WTC11 (cell line): ENCODE results near the gene TUBGCP2. TPM values are rescaled to one million over a fixed set of nuclear protein-coding genes. Genes with fewer than 3 reads are reported as not detected.

Source experiments
- ATAC-seq: fragments of 200-7000 bp; cut with Tn5 transposase; 2 replicates; pipeline ENCODE4 v1.10.0; 2021; ENCODE audit warnings: mild to moderate bottlenecking, moderate library complexity
- CTCF ChIA-PET: fragments of 300-600 bp; sonication (Branson Sonifier 250); formaldehyde crosslinking; loops from one replicate; lab custom pipeline; 2021; ENCODE audit warnings: antibody characterized with exemption; lab: Charles Lee
- POLR2A ChIA-PET: fragments of 350-600 bp; sonication (Branson Sonifier 250); formaldehyde crosslinking; loops from one replicate; lab custom pipeline; 2021; ENCODE audit warnings: antibody characterized with exemption; lab: Charles Lee
- DNase-seq: peaks from one replicate; pipeline ENCODE4 v3.0.0; 2021; ENCODE audit warnings: low spot score
- H3K27ac Mint-ChIP-seq: 2 replicates; pipeline ENCODE4 v1.8.0; 2021; ENCODE audit warnings: mixed read lengths
- H3K27me3 Mint-ChIP-seq: 2 replicates; pipeline ENCODE4 v1.8.0; 2021; ENCODE audit warnings: low read depth, mild to moderate bottlenecking, moderate library complexity, mixed read lengths
- H3K36me3 Mint-ChIP-seq: 2 replicates; pipeline ENCODE4 v1.8.0; 2021; ENCODE audit warnings: mixed read lengths
- H3K4me1 Mint-ChIP-seq: 2 replicates; pipeline ENCODE4 v1.8.0; 2022; ENCODE audit warnings: mixed read lengths
- H3K4me3 Mint-ChIP-seq: 2 replicates; pipeline ENCODE4 v1.8.0; 2021; ENCODE audit warnings: mild to moderate bottlenecking, moderate library complexity, mixed read lengths
- H3K9me3 Mint-ChIP-seq: 2 replicates; pipeline ENCODE4 v1.8.0; 2021; ENCODE audit warnings: mixed read lengths
- CREB1 ChIP-seq: sonication (generic); formaldehyde crosslinking; IDR thresholded peaks from 2 replicates; pipeline ENCODE4 v1.8.0; 2023; ENCODE audit warnings: mild to moderate bottlenecking, missing genetic modification reagents
- CTCF ChIP-seq: fragments of 200-600 bp; IDR thresholded peaks from 2 replicates; pipeline ENCODE4 v1.8.0; 2022; ENCODE audit warnings: antibody characterized with exemption
- FOXK1 ChIP-seq: sonication (generic); formaldehyde crosslinking; IDR thresholded peaks from 2 replicates; pipeline ENCODE4 v1.8.0; 2022; ENCODE audit warnings: mild to moderate bottlenecking, moderate library complexity, missing genetic modification reagents
- FOXP1 ChIP-seq: sonication (generic); formaldehyde crosslinking; IDR thresholded peaks from 2 replicates; pipeline ENCODE4 v1.8.0; 2022; ENCODE audit warnings: missing genetic modification reagents, mild to moderate bottlenecking, moderate library complexity, borderline replicate concordance
- GABPB1 ChIP-seq: sonication (generic); formaldehyde crosslinking; IDR thresholded peaks from 2 replicates; pipeline ENCODE4 v1.8.1; 2023; ENCODE audit warnings: mild to moderate bottlenecking, missing genetic modification reagents
- GRHL2 ChIP-seq: fragments of 250-450 bp; sonication (Bioruptor Pico); IDR thresholded peaks from 2 replicates; pipeline ENCODE4 v1.8.0; 2022; ENCODE audit warnings: mild to moderate bottlenecking, moderate library complexity; ENCODE audit not compliant: insufficient replicate concordance, severe bottlenecking
- HMGA2 ChIP-seq: fragments of 250-450 bp; sonication (Bioruptor Pico); IDR thresholded peaks from 2 replicates; pipeline ENCODE4 v1.4.0; 2021; ENCODE audit warnings: mild to moderate bottlenecking, moderate library complexity
- HMGXB4 ChIP-seq: sonication (generic); formaldehyde crosslinking; IDR thresholded peaks from 2 replicates; pipeline ENCODE4 v1.8.1; 2023; ENCODE audit warnings: mild to moderate bottlenecking, moderate library complexity, missing genetic modification reagents
- IRF1 ChIP-seq: sonication (generic); formaldehyde crosslinking; IDR thresholded peaks from 2 replicates; pipeline ENCODE4 v1.8.0; 2023; ENCODE audit warnings: missing genetic modification reagents
- NR2C2 ChIP-seq: sonication (generic); formaldehyde crosslinking; IDR thresholded peaks from 2 replicates; pipeline ENCODE4 v1.8.0; 2022; ENCODE audit warnings: mild to moderate bottlenecking, missing genetic modification reagents
- NR3C1 ChIP-seq: sonication (generic); formaldehyde crosslinking; conservative IDR thresholded peaks from 2 replicates; pipeline ENCODE4 v1.8.1; 2023; ENCODE audit warnings: low read depth, mild to moderate bottlenecking, missing genetic modification reagents
- ZMAT4 ChIP-seq: fragments of 250-450 bp; sonication (Bioruptor Pico); IDR thresholded peaks from 2 replicates; pipeline ENCODE4 v1.9.0; 2021; ENCODE audit warnings: mild to moderate bottlenecking
- total RNA-seq: library from RNA; stranded (reverse); gene quantifications from 3 replicates; pipeline ENCODE4 v1.2.3, GENCODE V29; 2021
- TF ChIP-seq, protein P1 (sequence below): sonication (generic); formaldehyde crosslinking; conservative IDR thresholded peaks from 2 replicates; pipeline ENCODE4 v1.8.1; 2023; ENCODE audit warnings: mild to moderate bottlenecking, low read depth, missing genetic modification reagents, moderate library complexity
- TF ChIP-seq, protein P2 (sequence below): sonication (generic); formaldehyde crosslinking; IDR thresholded peaks from 2 replicates; pipeline ENCODE4 v1.8.0; 2022; ENCODE audit warnings: missing genetic modification reagents

Gene TUBGCP2
- total RNA-seq, 1 experiment from 2014 or later: 62.5 TPM

GRCh38 chr10:133263674-133264073, 45.0 kb downstream of the TUBGCP2 start (continued):
- TF ChIP-seq IRF1: no peak
- no peak for TF ChIP-seq CTCF
- TF ChIP-seq, protein P1, sequence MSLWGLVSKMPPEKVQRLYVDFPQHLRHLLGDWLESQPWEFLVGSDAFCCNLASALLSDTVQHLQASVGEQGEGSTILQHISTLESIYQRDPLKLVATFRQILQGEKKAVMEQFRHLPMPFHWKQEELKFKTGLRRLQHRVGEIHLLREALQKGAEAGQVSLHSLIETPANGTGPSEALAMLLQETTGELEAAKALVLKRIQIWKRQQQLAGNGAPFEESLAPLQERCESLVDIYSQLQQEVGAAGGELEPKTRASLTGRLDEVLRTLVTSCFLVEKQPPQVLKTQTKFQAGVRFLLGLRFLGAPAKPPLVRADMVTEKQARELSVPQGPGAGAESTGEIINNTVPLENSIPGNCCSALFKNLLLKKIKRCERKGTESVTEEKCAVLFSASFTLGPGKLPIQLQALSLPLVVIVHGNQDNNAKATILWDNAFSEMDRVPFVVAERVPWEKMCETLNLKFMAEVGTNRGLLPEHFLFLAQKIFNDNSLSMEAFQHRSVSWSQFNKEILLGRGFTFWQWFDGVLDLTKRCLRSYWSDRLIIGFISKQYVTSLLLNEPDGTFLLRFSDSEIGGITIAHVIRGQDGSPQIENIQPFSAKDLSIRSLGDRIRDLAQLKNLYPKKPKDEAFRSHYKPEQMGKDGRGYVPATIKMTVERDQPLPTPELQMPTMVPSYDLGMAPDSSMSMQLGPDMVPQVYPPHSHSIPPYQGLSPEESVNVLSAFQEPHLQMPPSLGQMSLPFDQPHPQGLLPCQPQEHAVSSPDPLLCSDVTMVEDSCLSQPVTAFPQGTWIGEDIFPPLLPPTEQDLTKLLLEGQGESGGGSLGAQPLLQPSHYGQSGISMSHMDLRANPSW (CRISPR knock-in tag): no peak
- no peak for TF ChIP-seq HMGA2 (CRISPR knock-in tag)
- TF ChIP-seq FOXK1: no peak
- TF ChIP-seq CREB1 (CRISPR knock-in tag): no peak

- no peaks in the 10 kb centered on the region for H3K36me3 Mint-ChIP-seq
- H3K4me1 Mint-ChIP-seq: peaks cover 4% of the 10 kb centered on the region
- peaks cover 19% of the 10 kb centered on the region for H3K27me3 Mint-ChIP-seq
- POLR2A ChIA-PET: interaction anchor here (0.6 kb wide), 1 partner anchor 312 kb away, joined by 7 read pairs; no protein-coding TSS in a partner anchor
- H3K9me3 Mint-ChIP-seq: no peaks in the 10 kb centered on the region
- TF ChIP-seq FOXP1 (CRISPR knock-in tag) (no peak), HMGXB4 (CRISPR knock-in tag) (no peak), NR2C2 (no peak), ZMAT4 (CRISPR knock-in tag) (no peak), NR3C1 (CRISPR knock-in tag) (no peak), GRHL2 (CRISPR knock-in tag) (no peak), GABPB1 (CRISPR knock-in tag) (no peak)
- TF ChIP-seq, protein P2, sequence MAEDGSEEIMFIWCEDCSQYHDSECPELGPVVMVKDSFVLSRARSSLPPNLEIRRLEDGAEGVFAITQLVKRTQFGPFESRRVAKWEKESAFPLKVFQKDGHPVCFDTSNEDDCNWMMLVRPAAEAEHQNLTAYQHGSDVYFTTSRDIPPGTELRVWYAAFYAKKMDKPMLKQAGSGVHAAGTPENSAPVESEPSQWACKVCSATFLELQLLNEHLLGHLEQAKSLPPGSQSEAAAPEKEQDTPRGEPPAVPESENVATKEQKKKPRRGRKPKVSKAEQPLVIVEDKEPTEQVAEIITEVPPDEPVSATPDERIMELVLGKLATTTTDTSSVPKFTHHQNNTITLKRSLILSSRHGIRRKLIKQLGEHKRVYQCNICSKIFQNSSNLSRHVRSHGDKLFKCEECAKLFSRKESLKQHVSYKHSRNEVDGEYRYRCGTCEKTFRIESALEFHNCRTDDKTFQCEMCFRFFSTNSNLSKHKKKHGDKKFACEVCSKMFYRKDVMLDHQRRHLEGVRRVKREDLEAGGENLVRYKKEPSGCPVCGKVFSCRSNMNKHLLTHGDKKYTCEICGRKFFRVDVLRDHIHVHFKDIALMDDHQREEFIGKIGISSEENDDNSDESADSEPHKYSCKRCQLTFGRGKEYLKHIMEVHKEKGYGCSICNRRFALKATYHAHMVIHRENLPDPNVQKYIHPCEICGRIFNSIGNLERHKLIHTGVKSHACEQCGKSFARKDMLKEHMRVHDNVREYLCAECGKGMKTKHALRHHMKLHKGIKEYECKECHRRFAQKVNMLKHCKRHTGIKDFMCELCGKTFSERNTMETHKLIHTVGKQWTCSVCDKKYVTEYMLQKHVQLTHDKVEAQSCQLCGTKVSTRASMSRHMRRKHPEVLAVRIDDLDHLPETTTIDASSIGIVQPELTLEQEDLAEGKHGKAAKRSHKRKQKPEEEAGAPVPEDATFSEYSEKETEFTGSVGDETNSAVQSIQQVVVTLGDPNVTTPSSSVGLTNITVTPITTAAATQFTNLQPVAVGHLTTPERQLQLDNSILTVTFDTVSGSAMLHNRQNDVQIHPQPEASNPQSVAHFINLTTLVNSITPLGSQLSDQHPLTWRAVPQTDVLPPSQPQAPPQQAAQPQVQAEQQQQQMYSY: peak; percentile 20; the same call in 1 of the 2 replicates
- TF ChIP-seq, all 79 proteins: peak for 1
- CTCF ChIA-PET: interaction anchor here (0.5 to 1.6 kb wide), 5 partner anchors 12 to 307 kb away, joined by 3 to 7 read pairs (median 4); no protein-coding TSS in a partner anchor
- Mint-ChIP-seq H3K27ac (no peak overlapping the region), H3K4me3 (peak overlapping the region; percentile 59)
- DNase-seq (no peak), ATAC-seq (no peak)
Observed at GRCh38 chr10:133262696-133263095, 46.0 kb downstream of the TUBGCP2 start.
